Measurements from ENCODE around the gene MEOX1. TPM values are rescaled to one million over a fixed set of nuclear protein-coding genes. Genes with fewer than 3 reads are reported as not detected.

Gene MEOX1
- total and polyA plus RNA-seq, 2 of the 8 experiments (the other 6 are each of a cell fraction or from before 2014, with no cell fraction given), result not detected

DNA sequence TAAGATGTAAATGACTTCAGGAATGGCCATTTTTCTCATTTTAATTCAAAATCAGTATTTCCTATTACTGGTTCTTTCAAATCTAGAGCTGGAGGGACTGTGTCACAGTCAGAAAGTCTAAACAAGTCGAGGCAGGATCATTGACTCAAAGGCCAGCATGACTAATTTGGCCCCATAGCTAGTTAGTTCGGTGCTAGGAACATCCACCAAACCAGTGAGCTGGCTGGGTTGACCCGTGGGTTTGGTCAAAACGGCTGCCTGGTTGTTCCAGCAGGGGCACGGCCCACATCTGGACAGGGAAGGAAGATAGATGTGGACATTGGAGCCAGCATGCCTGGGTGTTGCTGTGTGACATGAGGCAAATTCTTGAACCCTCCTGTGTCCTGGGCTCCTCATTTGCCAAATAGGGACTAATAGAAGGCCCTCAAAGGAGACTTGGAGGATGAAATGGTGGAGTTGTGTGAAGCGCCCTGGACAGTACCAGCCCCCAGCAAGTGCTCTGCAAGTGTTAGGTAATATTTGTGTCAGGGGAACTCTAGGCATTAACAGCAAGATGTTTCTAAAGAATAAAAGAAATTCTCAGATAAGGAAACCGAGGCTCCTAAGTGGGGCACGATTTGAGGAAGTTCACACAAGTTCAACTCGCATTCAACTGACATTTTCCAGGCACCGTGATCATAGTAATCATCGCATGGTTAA, 46.2 kb downstream of the MEOX1 start (continued):
- TF ChIP-seq EP300 (IDR thresholded peaks at IDR 0.05; ENCODE audit: borderline replicate concordance in 1 of 2, low read depth in 2 of 2, low read length in 2 of 2) (no peak), HDAC2 (IDR thresholded peaks at IDR 0.05; ENCODE audit: borderline replicate concordance in 1 of 2, low read depth in 2 of 2, low read length in 2 of 2) (no peak), GABPA (IDR thresholded peaks at IDR 0.05; ENCODE audit: borderline replicate concordance, insufficient read depth, low read length) (no peak), CREB1 (IDR thresholded peaks at IDR 0.05) (no peak), CHD1 (IDR thresholded peaks at IDR 0.05; ENCODE audit: low read depth, low read length) (no peak), POU5F1 (IDR thresholded peaks at IDR 0.05; ENCODE audit: low read depth, low read length) (no peak), KDM4A (IDR thresholded peaks at IDR 0.05; ENCODE audit: low read depth, low read length, severe bottlenecking) (no peak), ASH2L (IDR thresholded peaks at IDR 0.05; ENCODE audit: low read length) (no peak)
